Nephron (organoid): Measurements from ENCODE around the gene TTC24.
"Not testable (repeated sequence)": the region's sequence is repeated elsewhere in the genome, so short reads cannot be mapped to it uniquely, and the experiment has no call there.

Experiments
- H3K27ac Mint-ChIP-seq, 3 experiments: 2 replicates each; pipeline ENCODE4 v1.8.0; 2020; ENCODE audit warnings: mixed read lengths in 3 of 3, mild to moderate bottlenecking in 2 of 3, moderate library complexity in 1 of 3
- H3K27me3 Mint-ChIP-seq: 2 replicates; pipeline ENCODE4 v1.8.0; 2021; ENCODE audit warnings: low read depth, mild to moderate bottlenecking, moderate library complexity, mixed read lengths
- H3K36me3 Mint-ChIP-seq: 2 replicates; pipeline ENCODE4 v1.8.0; 2020; ENCODE audit warnings: low read depth, mixed read lengths
- H3K4me1 Mint-ChIP-seq: 2 replicates; pipeline ENCODE4 v1.8.0; 2020; ENCODE audit warnings: mixed read lengths
- H3K4me3 Mint-ChIP-seq, 3 experiments: 2 replicates each; pipeline ENCODE4 v1.8.0; 2020; ENCODE audit warnings: mild to moderate bottlenecking in 3 of 3, mixed read lengths in 3 of 3, moderate library complexity in 2 of 3
- H3K9me3 Mint-ChIP-seq: 2 replicates; pipeline ENCODE4 v1.8.0; 2020; ENCODE audit warnings: mixed read lengths
- TF ChIP-seq, protein P1 (sequence below), 3 experiments: fragments of 200-600 bp; sonication (generic); IDR thresholded peaks; one replicate each; pipeline ENCODE4 v1.5.0; 2021; ENCODE audit warnings: antibody characterized with exemption in 3 of 3; ENCODE audit not compliant: unreplicated experiment in 3 of 3

The TTC24 gene

DNA sequence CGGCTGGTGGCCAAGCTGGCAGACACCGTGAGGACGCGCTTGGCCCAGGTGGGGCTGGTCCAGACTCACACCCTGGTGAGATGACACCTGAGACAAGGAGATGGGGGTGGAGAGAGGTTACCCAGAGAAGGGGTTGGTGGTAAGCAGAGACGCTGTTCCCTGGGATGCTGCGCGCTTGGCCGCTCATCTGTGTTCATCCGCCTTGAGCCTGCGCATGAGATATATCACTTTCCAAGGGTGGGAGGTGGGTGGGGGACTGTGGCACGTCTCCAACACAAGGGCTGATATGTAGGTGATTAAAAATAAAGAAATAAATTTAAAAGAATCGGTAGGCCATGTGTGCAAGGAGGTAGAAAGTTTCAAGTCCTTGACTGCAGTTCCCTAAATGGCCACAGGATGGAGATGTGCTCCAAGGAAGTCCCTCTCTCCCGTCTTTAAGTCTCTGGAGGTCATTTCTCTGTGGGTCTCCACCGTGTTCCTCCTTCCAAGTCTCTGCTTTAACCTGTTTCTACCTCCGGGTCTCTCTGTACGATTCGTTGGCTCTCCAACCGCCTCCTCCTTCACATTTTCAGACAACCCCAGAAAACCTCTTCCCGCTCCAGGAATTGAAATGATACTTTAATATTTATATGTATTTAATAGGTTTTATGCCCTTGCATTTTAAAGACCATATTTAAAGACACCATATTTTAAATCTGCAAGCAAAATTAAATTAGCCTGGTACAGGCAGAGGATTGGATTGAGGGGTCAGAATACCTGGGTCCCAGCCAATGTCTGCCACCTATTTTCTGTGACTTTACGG is 4.5 kb downstream of the TTC24 start:
- TF ChIP-seq, protein P1, sequence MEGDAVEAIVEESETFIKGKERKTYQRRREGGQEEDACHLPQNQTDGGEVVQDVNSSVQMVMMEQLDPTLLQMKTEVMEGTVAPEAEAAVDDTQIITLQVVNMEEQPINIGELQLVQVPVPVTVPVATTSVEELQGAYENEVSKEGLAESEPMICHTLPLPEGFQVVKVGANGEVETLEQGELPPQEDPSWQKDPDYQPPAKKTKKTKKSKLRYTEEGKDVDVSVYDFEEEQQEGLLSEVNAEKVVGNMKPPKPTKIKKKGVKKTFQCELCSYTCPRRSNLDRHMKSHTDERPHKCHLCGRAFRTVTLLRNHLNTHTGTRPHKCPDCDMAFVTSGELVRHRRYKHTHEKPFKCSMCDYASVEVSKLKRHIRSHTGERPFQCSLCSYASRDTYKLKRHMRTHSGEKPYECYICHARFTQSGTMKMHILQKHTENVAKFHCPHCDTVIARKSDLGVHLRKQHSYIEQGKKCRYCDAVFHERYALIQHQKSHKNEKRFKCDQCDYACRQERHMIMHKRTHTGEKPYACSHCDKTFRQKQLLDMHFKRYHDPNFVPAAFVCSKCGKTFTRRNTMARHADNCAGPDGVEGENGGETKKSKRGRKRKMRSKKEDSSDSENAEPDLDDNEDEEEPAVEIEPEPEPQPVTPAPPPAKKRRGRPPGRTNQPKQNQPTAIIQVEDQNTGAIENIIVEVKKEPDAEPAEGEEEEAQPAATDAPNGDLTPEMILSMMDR (IDR thresholded peaks at IDR 0.05; ENCODE audit: unreplicated experiment in 3 of 3): peak; percentile 94 to 97 (median 97)
- Mint-ChIP-seq H3K4me1 (no peaks in the 10 kb centered on the region), H3K4me3 (no peak overlapping the region), H3K36me3 (no peaks in the 10 kb centered on the region), H3K27me3 (peaks cover 4% of the 10 kb centered on the region), H3K27ac (peak overlapping the region in 2 of 3 experiments; percentile 19 to 32), H3K9me3 (no peaks in the 10 kb centered on the region)

DNA sequence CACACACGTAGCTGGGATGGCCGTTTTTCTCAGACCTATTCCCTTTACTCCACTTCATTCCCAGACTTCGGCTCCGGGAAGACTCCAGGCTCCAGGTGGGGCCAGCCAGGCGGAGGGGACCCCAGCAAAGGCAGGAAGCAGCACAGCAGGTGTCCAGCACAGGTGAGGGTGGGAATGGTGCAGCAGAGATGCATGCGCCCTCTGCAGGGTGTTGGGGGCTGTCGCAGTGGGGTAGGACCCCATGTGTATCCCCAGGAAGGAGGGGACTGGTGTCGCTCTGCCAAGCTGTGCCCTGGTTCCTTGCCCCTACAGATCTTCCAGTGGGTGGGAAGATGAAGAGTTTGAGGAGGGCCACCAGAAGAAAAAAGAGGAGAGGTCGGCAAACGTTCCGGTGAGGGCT is 5.3 kb downstream of the TTC24 start:
- no peaks in the 10 kb centered on the region for H3K4me1 Mint-ChIP-seq
- H3K27ac Mint-ChIP-seq: no peak overlapping the region
- TF ChIP-seq, protein P1 (IDR thresholded peaks at IDR 0.05; ENCODE audit: unreplicated experiment in 3 of 3): peak in 1 of 3 experiments; percentile 43
- no peaks in the 10 kb centered on the region for H3K9me3 Mint-ChIP-seq
- peaks cover 4% of the 10 kb centered on the region for H3K27me3 Mint-ChIP-seq
- H3K4me3 Mint-ChIP-seq: no peak overlapping the region
- no peaks in the 10 kb centered on the region for H3K36me3 Mint-ChIP-seq

DNA sequence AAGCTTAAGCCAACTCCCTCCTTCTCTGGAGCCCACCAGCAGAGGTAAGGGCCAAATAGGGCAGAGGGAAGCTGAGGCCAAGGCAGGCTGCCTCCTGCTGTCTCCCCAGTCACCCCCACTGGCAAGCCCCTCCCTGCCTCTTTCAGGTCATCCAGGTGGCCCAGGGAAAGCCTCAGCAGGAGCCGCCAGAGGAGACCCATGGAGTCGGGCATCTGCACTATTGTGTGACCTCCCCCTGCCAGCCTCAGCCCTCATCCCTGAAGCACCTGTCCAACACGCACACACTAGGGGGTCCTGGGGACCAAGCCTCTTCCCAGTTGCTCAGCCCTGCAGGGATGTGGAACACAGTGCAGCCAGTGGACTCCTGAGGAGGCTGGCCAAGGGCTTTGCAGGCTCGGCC is 6.8 kb downstream of the TTC24 start:
- Mint-ChIP-seq H3K27me3 (peaks cover 4% of the 10 kb centered on the region), H3K4me3 (no peak overlapping the region), H3K9me3 (no peaks in the 10 kb centered on the region), H3K4me1 (peaks cover 5% of the 10 kb centered on the region), H3K36me3 (no peaks in the 10 kb centered on the region), H3K27ac (no peak overlapping the region)
- TF ChIP-seq, protein P1 (IDR thresholded peaks at IDR 0.05; ENCODE audit: unreplicated experiment in 3 of 3): no peak

DNA sequence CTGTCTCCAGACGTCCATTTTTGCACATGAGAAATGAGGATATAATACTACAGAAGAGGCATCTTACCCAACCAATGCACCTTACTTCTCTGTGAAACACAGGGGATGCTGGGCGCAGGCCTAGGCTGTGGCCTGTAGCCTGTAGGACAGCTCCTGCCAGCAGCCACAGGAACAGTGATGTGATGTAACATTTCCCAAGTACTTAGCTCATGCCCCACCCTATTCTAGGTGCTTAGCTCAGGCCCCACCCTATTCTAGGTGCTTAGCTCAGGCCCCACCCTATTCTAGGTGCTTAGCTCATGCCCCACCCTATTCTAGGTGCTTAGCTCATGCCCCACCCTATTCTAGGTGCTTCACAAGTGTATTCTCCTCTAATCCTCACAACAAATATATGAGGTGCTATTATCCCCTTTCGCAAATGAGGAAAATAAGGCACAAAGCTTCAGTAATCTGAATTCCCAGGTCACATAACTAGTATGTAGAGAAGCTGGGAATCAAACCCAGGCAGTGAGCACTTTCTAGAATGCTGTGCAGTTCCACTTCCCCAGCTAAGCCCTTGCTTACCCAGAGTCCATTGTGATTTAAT is 7.5 kb downstream of the TTC24 start:
- Mint-ChIP-seq H3K36me3 (no peaks in the 10 kb centered on the region), H3K27ac (no peak overlapping the region), H3K9me3 (no peaks in the 10 kb centered on the region), H3K27me3 (peaks cover 4% of the 10 kb centered on the region), H3K4me3 (no peak overlapping the region), H3K4me1 (peaks cover 6% of the 10 kb centered on the region)
- TF ChIP-seq, protein P1 (IDR thresholded peaks at IDR 0.05; ENCODE audit: unreplicated experiment in 3 of 3): no peak

DNA sequence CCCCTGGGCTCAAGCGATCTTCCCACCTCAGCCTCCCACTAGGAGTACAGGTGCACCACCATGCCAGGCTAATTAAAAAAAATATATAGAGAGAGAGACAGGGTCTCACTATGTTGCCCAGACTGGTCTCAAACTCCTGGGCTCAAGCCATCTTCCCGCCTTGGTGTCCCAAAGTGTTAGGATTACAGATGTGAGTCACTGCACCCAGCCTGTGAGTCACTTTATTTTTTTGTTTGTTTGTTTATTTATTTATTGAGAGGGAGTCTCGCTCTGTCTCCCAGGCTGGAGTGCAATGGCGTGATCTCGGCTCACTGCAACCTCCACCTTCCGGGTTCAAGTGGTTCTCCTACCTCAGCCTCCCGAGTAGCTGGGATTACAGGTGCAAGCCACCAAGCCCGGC is 8.4 kb downstream of the TTC24 start:
- H3K4me3 Mint-ChIP-seq, H3K27me3 Mint-ChIP-seq, H3K9me3 Mint-ChIP-seq, H3K27ac Mint-ChIP-seq, H3K36me3 Mint-ChIP-seq: not testable (repeated sequence)
- H3K4me1 Mint-ChIP-seq: peaks cover 12% of the 10 kb centered on the region

DNA sequence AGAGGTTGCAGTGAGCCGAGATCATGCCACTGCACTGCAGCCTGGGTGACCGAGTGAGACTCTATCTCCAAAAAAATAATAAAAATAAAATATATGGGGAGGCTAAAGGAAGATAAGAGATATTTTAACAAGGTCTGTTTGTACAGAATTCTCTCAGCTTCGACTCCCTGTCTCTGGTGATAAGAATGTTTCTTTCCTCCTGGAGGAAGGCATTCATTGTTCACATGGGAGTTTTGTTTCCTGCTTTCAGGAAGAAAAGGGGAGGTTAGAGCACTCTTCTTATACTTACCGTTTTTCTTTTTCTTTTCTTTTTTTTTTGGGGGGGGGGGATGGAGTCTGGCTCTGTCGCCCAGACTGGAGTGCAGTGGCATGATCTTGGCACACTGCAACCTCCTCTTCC is 10.0 kb downstream of the TTC24 start:
- Mint-ChIP-seq H3K27ac (no peak overlapping the region), H3K4me1 (peaks cover 12% of the 10 kb centered on the region), H3K4me3 (no peak overlapping the region), H3K36me3 (no peaks in the 10 kb centered on the region), H3K27me3 (peaks cover 4% of the 10 kb centered on the region), H3K9me3 (no peaks in the 10 kb centered on the region)
- TF ChIP-seq, protein P1 (IDR thresholded peaks at IDR 0.05; ENCODE audit: unreplicated experiment in 3 of 3): no peak
